GM20000 (cell line): ENCODE data around the gene GIMD1.

Source experiments
- DNase-seq: peaks from one replicate; pipeline ENCODE4 v3.0.0; 2012; ENCODE audit warnings: low spot score
- TF ChIP-seq, protein P1 (sequence below): IDR thresholded peaks from 2 replicates; pipeline ENCODE4 v1.5.1; 2012; ENCODE audit warnings: mild to moderate bottlenecking, control low read depth; ENCODE audit errors: extremely low read depth, missing control alignments

GIMD1 gene

GRCh38 chr4:106366026-106366425 lies 2.6 kb downstream of the GIMD1 start:
- DNase-seq: no peak
- TF ChIP-seq, protein P1, sequence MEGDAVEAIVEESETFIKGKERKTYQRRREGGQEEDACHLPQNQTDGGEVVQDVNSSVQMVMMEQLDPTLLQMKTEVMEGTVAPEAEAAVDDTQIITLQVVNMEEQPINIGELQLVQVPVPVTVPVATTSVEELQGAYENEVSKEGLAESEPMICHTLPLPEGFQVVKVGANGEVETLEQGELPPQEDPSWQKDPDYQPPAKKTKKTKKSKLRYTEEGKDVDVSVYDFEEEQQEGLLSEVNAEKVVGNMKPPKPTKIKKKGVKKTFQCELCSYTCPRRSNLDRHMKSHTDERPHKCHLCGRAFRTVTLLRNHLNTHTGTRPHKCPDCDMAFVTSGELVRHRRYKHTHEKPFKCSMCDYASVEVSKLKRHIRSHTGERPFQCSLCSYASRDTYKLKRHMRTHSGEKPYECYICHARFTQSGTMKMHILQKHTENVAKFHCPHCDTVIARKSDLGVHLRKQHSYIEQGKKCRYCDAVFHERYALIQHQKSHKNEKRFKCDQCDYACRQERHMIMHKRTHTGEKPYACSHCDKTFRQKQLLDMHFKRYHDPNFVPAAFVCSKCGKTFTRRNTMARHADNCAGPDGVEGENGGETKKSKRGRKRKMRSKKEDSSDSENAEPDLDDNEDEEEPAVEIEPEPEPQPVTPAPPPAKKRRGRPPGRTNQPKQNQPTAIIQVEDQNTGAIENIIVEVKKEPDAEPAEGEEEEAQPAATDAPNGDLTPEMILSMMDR: no peak

DNA sequence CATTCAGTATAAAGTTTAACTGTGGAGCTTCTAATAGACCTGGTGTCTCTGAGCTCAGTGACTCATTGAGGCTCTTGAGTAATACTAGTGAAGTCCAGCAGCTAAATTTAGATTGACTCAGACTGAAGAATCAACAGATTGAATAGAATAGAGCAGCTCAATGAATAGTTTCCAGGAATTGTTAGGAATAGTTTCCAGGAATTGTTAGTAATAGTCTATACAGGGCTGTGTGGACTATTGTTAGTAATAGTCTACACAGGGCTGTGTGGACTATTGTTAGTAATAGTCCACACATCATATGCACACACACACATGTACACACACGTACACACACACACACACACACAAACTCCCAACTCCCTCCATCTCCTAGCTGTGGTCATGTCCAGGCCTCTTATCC lies 3.0 kb downstream of the GIMD1 start:
- DNase-seq: no peak
- TF ChIP-seq, protein P1: no peak

GRCh38 chr4:106364282-106364681 lies 4.3 kb downstream of the GIMD1 start:
- no peak for DNase-seq
- TF ChIP-seq, protein P1: no peak

DNA sequence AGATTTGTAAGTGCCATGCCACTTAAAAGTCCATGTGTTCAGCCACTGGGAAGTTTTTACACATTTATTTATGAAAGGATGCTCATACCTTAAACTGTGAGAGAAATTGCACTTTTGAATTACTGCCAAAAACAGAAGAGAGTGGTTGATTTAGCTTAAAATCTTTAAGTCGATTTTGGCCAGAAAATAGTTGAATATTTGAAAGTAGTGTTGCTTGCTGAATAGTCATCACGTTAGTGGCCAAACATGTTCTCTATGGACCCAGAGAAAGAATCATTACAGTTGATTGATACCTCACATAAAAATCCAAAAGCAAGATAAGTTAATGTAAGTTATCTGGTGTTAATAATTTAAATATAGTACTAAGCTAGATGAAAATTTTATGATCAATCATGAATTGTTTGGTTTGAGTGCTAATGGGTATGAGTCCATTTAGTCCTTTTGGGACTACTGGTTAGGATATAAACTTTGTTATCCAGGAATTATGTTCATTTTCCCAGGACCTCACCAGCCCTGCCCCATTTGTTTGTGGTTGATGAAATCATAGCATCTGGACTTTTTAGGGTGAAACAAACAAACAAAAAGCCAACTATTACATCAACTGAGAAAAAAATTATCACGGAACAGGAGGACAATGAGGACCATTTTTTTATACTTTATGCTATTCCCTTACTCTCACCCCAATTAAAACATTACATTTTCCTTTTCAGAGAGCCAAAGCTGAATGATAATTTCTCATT lies 6.3 kb downstream of the GIMD1 start:
- TF ChIP-seq, protein P1: no peak
- no peak for DNase-seq

DNA sequence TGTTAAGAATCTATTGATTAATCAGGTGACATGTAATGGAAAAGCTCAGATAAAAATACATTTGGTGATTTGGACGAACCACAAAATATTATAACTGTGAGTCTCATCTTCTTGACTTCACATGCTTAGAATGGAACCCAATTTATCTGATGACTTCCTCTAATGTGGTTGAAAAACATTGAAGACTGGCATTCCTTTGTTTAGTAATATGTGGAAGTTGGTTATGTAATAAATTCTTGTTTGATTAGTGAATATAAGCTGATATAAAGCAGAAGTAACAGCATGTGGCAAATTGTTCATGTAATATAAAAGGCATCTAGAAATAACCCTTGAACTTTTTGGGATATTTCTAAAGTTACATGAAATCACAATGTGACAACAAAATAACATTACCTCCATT lies 9.7 kb downstream of the GIMD1 start:
- DNase-seq: no peak
- TF ChIP-seq, protein P1: no peak

- DNase-seq: no peak
- TF ChIP-seq, protein P1: no peak
Measured at GRCh38 chr4:106355193-106355592, 13.4 kb downstream of the GIMD1 start.

- TF ChIP-seq, protein P1: no peak
- DNase-seq: no peak
Measured at GRCh38 chr4:106353786-106354185, 14.8 kb downstream of the GIMD1 start.
